ENCODE data around the gene MMP1.
"Not testable (repeated sequence)": the region's sequence is repeated elsewhere in the genome, so short reads cannot be mapped to it uniquely, and the experiment has no call there.

DNA sequence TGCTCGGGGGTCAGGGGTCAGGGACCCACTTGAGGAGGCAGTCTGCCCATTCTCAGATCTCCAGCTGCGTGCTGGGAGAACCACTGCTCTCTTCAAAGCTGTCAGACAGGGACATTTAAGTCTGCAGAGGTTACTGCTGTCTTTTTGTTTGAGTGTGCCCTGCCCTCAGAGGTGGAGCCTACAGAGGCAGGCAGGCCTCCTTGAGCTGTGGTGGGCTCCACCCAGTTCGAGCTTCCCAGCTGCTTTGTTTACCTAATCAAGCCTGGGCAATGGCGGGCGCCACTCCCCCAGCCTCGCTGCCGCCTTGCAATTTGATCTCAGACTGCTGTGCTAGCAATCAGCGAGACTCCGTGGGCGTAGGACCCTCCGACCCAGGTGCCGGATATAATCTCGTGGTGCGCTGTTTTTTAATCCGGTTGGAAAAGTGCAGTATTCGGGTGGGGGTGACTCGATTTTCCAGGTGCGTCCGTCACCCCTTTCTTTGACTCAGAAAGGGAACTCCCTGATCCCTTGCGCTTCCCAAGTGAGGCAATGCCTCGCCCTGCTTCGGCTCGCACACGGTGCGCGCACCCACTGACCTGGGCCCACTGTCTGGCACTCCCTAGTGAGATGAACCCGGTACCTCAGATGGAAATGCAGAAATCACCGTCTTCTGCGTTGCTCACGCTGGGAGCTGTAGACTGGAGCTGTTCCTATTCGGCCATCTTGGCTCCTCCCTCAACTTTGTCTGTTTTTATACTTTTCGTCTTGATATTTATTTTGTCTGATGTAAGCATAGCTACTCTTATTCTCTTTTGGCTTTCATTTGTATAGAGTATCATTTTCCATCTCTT is 51.0 kb downstream of the MMP1 start:
- not testable (repeated sequence) for TF ChIP-seq EZH2 (IDR thresholded peaks at IDR 0.05; ENCODE audit: borderline replicate concordance, low read depth, low read length, severe bottlenecking)
- TF ChIP-seq, protein P1, sequence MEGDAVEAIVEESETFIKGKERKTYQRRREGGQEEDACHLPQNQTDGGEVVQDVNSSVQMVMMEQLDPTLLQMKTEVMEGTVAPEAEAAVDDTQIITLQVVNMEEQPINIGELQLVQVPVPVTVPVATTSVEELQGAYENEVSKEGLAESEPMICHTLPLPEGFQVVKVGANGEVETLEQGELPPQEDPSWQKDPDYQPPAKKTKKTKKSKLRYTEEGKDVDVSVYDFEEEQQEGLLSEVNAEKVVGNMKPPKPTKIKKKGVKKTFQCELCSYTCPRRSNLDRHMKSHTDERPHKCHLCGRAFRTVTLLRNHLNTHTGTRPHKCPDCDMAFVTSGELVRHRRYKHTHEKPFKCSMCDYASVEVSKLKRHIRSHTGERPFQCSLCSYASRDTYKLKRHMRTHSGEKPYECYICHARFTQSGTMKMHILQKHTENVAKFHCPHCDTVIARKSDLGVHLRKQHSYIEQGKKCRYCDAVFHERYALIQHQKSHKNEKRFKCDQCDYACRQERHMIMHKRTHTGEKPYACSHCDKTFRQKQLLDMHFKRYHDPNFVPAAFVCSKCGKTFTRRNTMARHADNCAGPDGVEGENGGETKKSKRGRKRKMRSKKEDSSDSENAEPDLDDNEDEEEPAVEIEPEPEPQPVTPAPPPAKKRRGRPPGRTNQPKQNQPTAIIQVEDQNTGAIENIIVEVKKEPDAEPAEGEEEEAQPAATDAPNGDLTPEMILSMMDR (IDR thresholded peaks at IDR 0.05; ENCODE audit: borderline replicate concordance, extremely low read depth, low read length, poor library complexity, severe bottlenecking), result not testable (repeated sequence)

Data from DND-41 (cell line).